HG02981 (cell line): ENCODE data around the gene RET.

Source experiments
- ATAC-seq: cut with Tn5 transposase; IDR thresholded peaks from one replicate; pipeline ENCODE4 v1.9.1; 2021; ENCODE audit warnings: mild to moderate bottlenecking, moderate library complexity; ENCODE audit not compliant: unreplicated experiment

Gene RET

DNA sequence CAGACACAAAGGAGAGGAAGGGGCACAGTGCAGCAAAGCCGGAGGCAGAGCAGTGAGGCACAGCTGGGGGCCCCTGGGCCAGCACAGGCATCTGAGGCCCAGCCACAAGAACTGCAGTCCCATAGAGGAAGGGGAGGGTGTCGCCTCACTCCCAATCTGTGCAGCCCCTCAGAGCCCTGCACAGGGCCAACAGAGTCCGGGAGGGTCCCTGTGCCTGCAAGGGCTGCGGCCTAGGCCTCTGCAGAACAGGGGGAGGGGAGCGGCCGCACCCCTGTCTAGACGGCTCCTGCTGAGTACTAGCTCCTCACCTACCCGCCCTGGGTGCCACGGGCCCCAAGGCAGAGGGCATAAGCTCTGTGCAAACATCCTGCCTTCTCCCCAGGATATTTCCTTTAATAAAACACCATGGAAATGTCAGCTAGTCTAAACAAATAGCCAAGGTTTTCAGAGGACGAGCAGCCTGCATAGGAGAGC is 32.4 kb upstream of the RET start:
- no peak for ATAC-seq

DNA sequence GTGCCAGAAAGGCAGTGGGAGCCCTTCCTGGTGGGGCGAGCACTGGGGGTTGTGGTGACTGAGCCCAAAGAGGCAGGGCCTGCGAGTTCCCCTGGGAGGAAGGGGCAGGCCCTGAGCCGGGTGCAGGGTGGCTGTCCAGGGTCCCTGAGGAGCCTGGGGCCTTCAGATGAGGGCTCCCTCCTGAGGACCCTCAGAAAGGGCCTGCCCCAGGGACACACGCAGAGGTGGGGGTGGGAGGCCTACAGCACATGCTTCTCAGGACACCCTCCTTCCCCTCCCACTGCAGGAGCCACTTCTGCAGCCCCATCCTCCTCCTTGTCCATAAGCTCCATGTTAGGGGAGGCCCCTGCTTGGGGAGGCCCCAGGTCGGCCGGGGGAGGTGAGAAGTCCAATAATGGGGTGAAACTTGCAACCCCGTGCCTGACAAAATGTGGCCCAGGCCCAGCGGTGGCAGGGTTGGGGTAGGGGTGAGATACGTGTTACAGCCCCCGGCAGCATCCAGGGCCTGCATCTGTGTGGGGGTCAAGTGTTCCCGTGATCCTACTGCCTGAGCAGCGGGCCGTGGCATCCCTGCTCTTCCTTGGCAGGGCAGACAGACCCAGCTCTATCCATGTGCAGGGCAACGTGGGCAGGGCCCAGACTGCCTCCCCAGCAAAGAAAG is 31.8 kb upstream of the RET start:
- ATAC-seq: no peak

GRCh38 chr10:43045631-43046287 is 31.1 kb upstream of the RET start:
- no peak for ATAC-seq

- ATAC-seq: no peak
Observed at GRCh38 chr10:43046288-43046991, 30.4 kb upstream of the RET start.

DNA sequence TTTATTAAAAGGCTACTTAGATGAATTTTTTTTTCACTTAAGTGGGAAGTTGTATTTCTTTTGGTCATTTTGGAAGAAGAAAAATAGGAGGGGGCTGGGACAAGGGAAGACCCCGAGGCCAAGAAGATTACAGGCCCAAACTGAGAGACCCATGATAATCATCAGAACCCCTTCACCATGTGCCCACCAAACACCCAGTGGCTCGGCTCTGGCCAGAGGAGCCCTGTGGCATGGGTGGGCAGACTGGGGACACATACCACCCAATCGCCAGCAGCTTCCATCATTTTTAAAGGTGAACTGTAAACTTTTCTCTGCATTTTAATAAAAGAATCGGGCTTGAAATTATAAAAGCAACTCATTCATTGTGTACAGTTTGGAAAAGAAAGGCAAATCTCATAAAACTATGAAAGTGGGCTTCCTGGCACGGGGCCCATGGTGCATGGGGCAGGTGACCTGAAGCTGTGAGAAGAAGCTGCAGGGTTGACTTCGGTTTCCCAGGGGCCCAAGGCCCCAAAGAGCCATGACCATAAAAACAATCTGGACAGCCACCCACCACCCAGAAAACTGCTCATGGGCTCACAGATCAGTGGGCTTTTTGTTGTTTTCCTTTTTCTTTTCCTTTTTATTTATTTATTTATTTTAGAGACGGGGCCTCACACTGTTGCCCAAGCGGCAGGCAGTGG is 29.4 kb upstream of the RET start:
- ATAC-seq: no peak

- no peak for ATAC-seq
Observed at GRCh38 chr10:43048301-43049051, 28.4 kb upstream of the RET start.

DNA sequence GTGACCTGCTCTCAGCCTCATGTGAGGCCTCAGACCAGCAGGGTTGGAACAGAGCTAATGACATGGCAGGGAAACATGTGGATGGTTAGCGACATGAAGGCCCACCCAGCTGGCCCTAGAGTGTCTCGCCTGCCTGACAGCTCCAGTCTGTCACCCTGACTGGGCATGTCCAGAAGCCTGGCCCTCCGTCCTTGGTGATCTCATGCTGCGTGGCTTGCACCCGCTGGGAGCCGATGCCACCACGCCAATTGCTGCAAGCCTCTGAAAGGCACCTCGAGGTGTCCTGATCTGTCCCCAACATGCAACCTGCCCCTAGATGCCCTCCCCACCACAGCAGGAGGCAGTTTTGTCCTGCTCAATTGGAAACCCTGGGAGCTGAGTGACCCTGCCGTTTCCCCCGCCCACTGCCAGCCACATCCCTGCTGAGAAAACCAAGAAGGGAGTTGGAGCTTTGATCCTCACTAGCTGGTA is 27.8 kb upstream of the RET start:
- no peak for ATAC-seq

GRCh38 chr10:43050011-43050410 is 26.9 kb upstream of the RET start:
- no peak for ATAC-seq

DNA sequence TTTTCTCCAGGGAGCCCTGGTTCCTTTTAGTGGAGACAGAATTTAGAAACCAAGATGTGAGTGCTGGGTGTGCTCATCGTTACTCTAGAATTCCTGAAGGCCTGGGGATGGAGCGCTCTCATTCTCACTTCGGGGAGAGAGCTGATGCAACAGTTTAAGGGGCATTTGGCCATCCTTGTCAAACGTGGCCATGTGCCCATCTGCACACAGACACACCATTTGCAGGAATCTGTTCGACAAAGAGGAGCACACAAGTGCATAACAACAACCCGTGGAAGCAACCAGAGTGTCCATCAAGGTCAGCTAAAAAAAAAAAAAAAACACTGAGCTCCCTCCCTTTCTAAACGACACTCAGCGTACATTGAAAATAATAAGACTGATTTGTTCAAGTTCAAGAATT is 23.0 kb upstream of the RET start:
- ATAC-seq: no peak

DNA sequence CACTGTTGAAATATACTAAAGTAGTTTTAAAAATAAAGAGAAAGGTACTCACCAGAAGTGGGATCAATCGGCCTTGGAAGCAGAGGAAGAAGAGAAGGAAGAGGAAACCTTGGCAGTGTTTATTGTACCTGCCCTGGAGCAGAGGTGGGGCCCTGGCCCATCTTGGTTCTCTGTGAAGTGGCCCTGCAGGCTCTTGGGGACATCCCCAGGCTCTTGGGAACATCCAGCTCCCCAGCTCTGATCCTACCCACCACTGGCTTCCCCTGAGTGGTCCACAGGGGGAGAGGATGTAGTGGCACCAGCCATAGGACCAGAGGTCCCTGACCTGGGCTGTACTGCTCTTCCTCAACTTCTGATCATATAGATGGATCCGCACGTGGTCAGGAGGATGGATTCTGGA is 22.3 kb upstream of the RET start:
- no peak for ATAC-seq

DNA sequence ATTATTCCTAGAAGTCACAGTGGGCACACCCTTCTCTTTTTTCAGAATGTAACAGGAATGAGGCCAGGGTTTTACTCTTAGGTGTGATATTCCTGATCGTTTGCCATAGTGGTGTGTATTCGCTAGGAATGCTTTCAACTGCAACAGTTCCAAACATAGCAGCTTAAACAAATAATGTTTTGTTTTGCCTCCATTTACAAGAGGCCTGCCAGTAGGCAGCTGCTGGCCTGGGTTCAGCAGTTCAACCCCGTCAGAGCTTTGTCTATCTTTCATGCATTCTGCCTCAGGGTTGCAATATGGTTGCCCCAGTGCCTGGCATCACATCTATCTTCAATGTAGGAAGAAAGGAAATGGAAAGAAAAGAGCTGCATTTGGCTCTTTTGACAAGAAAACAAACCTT is 21.7 kb upstream of the RET start:
- ATAC-seq: no peak

DNA sequence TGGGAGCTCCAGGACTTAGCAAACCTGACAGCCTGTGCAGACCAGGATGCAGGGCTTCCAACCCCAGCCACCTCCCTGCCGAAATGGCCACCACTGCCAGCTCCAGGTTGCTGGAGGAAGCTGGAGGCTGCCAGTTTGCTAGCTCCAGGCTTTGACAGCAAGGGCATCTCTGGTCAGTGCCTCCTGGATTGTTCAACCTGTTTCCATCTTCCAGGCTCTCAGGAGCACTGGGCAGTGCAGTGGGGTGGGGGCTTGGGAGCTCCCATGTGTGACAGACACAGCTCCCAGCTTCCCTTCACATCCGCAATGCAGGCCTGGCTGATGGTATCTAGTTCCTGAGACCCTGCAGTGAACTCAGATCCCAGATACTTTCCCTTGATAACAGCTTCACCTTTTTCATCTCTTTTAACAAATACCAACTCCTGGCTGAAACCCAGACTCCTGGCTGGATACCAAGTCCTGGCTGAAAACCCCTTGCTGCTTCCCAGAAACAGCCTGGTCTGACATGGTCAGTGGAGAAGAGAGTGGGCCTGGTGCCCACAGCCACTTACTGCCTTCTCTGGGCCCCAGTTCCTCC is 20.8 kb upstream of the RET start:
- ATAC-seq: no peak

- no peak for ATAC-seq
Observed at GRCh38 chr10:43056568-43057011, 20.3 kb upstream of the RET start.

GRCh38 chr10:43057231-43057711 is 19.6 kb upstream of the RET start:
- no peak for ATAC-seq

DNA sequence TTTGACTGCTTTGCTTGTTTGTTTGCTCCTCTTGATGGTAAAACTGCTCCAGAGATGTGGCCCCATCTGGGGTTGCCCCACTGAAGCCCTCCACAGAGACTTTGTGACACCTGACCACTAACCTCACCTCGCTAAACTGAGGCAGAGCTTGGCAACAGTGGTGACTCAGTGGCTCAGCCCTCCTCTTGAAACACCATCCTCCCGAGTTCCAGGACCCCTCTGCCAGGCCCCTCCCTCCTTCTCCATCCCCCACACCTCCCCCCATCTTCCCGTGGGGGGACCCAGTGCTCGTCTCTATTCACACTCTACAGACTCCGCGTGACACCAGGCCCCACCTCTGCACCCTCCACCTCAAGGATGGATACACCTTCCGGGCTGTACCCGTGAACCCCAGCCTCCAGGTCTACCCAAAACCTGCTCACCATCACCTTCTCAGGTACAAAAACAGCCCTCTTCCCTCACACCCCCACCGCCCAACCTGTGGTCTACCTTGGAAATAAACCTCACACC is 19.0 kb upstream of the RET start:
- ATAC-seq: no peak

GRCh38 chr10:43058716-43059335 is 18.0 kb upstream of the RET start:
- ATAC-seq: no peak

- no peak for ATAC-seq
Observed at GRCh38 chr10:43059336-43059720, 17.5 kb upstream of the RET start.

DNA sequence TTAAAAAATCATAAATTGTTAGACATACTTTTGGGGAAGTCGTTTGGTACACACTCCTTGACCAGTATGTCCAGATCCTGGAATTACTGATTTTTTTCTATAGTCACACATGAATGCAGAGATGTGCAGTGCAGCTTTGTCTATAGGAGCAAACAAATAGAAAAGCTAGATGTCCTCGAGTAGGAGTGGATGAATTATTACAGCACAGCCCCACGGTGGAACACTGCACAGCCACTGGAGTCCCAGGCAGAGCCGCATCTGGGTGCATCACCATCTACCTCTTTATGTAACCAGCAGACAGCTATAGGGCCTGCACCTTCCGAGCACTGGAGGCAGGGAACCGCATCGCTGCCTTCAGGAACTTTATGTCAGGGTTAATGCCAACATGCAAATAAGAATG is 17.0 kb upstream of the RET start:
- no peak for ATAC-seq

DNA sequence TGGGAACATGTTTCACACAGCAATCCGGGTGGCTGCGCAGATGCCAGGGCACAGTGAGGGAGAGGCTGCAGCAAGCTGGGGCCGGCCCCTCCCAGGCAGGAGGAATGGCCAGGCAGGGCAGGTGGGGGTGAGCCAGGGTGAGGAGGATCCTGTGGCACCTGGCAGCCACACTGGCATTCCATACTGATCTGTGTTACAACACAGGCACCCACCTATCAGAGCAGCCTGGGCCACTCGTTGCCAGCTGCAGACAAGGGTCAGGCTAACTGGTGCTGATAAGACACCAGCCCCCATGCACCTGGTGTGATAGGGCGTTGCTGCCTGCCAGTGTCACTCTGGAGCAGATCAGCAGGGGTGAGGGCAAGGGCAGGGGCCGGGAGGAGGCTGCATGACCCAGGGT is 16.6 kb upstream of the RET start:
- ATAC-seq: no peak

DNA sequence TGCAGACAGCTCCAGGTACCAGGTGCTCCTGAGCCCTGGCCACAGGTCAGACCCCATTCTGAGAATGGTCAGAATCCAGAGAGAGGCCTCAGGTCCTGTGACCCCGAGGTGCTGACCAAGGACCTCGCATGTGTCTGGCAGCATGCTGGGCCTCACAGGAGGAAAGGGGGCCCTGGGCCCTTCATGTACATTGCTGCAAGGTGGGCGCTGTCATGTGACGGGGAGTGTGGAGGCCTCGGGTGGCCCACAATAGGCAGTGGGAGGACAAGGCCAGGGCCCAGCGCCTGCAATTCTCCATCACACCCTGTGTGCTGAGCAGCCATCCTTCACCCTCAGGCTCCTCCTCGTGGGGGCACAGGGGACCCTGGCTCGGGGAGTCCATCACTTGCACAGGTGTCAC is 15.5 kb upstream of the RET start:
- no peak for ATAC-seq
